Activated CD4-positive, alpha-beta T cell treated with anti-CD3 and anti-CD28 coated beads, Interleukin-2, Interleukin-6, amounts not matched to agents 100 ng/mL and 50 ng/mL, durations not matched to agents 16 hours and 8 hours (primary cell): ENCODE data around the gene CLCN5.

Source experiments
- DNase-seq: peaks from one replicate; pipeline ENCODE4 v3.0.0-alpha.2; 2020

The CLCN5 gene

DNA sequence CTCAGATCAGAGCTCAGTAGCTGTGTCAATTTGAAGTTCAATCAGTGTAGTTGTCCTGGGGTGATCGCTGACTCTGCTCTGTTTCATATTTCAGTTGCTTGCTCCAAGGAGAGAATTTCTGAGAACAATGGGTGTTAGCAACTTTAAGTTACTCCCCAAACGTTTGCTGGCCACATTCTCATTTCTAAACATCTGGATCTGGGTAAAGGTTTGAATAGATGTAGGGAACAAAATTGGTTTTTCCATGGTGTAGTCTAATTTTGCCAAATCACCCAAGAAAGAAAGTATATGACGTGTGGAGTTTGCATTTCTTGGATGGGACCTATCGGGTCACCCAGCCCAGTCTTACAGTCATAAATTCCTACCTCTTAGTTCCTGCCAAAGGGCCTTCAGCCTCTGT is 174.7 kb downstream of the CLCN5 start:
- DNase-seq = no peak

DNA sequence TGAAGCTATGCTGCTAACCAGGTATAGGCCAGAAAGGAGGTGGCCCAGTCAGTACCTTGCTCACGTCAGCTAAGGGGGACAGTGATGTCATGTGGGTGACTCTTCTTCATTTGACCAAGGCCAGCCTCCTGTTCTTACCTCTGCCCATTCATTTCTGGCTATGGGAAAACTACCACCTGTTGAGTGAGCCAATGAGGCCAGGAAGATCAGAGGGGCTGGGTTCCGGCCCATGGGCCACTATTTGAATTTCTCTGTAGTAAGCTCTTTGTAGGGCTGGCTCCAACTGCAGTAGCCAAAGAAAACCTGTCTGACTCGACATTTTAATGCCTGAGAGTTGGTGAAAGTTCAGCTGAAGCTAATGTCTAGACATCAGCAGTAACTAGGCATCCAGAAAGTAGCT is 175.8 kb downstream of the CLCN5 start:
- no peak for DNase-seq

DNA sequence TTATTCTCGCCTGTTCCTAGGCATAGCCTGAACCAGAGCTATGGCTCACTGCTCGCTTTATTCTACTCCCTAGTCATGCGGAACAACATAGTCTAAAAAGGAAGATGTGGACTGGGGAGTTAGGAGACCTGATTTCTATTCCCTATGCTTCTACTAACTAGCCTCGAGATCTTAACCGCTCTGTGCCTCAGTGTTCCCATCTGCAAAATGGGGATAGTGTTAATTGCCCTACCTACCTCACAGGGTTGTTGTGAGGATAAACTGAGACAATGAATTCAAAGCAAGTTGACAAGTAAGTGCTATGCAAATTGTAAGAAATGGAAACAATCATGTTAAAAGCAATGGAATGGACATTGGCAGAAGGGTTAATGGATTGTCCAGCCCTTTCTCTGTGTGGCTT is 176.4 kb downstream of the CLCN5 start:
- DNase-seq = no peak

DNA sequence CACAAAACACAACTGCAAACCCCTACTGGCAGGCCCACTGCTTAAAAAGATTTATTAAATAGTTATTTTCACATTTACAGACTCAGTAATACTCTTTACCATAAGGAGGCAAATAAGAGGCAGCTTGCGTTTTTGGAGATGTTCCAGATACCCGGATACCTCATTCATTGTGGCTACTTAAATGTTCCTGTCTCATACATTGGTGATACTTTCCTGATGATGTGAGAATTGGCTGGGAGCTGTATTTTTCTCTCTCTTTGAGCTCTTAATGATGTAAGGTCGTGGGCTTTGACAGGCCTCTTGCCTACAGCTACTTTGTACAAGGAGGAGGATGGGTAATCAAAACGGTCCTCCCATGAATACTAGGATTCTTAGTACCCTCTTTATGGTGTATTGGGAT is 176.9 kb downstream of the CLCN5 start:
- DNase-seq = no peak

DNA sequence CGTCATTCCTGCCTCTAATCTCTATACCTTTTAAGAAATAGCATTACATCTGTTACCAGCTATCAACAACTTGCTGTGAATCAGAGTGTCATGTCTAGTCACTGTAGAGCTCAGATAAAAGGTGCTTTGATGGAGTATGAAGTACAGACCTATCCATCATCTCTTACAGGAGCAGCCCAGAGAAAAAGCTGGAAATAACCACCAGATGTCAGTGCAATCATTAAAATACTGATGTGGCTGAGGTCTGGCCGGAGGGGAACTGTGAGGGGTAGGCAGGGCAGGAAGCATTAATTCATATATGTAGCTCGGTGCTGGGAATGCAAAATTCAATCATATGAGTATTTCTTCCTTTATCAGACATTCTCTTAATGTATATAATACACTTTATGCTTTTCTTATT is 177.8 kb downstream of the CLCN5 start:
- peak; percentile 2 for DNase-seq

DNA sequence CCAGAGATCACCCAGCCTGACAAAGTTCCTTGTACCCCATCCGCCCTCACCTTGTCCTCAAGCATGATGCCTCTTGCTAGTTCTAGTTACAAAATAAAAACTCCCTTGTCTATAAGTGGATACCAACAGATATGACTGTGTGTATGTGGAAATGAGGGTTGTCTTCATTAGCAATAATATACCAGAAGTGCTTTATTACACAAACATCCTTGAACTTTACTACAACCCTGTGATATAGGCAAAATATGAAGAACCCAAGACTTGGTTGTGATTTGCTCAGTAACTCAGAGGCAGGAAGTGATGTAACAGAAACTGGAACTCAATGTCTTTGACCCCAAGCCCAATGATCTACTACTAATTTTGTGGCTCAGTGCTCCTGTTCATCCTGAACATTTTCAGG is 180.8 kb downstream of the CLCN5 start:
- no peak for DNase-seq

DNA sequence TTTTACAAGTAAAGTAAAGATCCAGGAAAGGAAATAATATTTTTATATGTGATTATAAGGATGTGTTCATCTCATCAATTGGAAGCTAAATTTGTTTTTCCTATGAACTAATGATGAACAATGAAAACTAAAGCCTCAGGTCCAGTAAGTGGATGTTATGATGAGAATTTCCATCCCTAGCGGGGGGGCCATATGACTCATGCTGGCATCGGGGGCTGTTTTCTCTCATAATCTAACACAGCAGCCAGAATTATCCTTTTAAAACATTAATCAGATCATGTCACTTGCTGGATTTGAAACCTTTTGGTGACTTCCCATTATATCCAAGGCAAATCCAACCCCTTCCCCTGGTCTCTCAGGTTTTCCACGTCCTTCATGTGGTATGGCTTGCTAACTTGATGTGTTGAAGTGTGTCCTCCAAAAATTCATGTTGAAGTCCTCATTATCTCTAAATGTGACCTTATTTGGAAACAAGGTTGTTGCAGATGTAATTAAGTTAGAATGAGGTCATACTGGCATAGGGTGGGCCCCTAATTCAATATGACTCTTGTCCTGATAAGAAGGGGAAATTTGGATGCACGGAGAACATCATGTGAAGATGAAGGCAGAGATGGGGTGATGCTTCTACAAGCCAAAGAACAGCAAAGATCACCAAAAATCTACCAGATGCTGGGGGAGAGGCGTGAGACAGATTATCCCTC is 181.6 kb downstream of the CLCN5 start:
- no peak for DNase-seq

DNA sequence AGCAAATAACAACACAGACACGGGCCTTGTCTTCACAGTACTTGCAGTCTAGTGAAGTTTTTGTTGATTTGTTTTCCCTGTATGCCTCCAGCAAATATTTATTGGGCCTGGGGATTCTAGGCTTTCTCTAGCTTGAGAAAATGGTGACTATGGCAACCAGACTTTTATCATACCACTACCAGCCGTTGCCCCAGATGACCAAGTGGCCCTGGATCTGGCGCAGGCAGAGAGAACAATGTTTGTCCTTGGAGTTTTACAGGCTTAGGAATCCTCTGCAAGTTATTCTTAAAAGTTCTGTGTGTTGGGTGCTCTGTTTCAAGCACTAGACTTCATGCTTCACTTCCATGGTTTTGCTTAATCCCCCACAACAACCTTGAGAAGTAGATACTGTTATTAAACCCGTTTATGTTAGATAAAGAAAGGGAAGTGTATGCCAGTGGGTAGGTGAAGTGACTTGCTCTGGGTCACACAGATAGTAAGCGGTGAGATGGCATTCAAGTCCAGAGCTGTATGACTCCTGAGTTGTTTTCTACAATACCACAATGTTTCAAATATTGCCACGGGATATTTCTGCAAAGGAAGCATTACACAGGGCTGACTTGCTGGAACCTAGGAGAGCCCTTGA is 183.8 kb downstream of the CLCN5 start:
- no peak for DNase-seq

DNA sequence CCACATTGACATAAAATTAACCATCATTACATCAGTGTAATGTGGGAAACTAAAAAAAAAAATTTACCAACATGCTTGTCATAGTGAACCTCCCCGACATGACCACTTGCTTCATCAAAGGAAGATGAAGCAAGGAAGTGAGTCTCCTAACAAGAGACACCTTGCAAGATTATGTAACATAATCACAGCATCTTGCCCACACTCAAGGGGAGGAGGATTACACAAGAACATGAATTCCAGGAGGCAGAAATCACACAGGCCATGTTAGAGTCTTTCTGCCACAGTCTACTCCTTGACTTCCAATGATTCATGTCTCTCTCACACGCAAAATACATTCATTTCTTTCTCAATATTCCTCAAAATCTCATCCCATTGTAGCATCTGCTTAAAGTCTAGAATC is 185.1 kb downstream of the CLCN5 start:
- no peak for DNase-seq

DNA sequence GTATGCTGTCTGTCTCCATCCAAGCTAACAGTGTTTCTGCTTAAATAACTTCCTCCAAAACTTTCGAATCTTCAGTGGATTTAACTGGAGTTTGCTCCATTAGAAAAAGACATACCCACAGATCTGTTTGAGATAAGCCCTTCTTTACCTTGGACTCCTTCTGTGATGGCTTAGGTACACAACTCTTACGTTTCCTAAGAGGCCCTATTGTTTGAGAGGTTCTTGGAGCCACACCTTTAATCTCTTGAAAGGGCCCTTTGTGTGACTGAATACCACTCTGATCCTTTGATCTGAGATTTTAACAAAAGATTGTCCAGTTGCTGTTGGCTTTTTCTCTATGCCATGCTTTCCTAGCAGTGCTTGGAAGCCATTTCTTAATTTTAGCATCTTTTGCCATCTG is 185.9 kb downstream of the CLCN5 start:
- DNase-seq = no peak

DNA sequence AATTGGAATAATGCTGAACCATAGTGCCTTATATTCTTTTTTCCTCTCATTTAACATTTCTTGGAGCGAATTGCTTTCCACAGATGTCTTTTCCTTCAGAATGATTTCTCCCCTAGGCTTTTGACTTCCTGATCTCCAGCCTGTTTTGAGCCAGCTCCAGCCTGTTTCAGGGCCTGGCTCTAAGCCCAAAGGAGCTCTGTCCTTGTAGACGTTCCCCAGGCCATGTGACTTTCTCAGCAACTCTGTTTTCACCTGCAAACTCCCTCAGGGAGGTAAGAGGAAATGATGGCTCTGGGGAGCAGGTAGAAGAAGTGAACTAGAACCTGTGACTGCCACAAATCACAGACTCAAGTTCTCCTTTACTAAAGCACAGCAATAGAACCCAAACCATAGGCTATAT is 189.3 kb downstream of the CLCN5 start:
- no peak for DNase-seq

DNA sequence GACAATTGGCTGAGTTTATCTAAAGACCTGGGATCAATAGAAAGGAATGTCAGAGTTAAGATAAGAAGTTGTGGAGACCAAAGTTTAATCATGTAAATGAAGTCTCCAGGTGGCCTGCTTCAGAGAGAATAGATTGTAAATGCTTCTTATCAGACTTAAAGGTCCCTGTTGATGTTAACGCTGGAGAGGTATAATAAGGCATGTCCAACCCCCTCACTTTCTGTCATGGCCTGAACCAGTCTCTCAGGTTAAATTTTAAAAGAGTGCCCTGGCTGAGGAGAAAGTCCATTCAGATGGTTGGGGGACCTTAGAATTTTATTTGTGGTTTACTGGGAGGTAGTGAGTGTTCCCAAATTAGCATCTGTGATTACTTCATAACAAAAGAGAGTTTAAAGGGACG is 191.7 kb downstream of the CLCN5 start:
- no peak for DNase-seq

DNA sequence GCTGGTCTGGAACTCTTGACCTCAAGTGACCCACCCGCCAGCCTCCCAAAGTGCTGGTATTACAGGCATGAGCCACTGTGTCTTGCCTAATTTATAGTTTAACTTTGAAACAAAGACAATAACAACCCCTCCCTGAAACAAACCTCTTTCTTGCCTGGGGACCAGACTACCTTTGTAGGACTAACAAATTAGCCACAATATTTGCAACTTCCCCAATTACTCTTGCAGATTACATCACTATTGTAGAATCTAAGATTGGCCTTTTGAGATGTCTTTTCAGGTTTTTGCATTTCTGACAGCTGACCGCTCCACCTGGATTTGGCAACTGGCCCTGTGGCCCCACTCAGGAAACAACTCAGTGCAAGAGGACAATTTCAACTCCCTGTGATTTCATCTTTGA is 193.6 kb downstream of the CLCN5 start:
- DNase-seq = no peak

DNA sequence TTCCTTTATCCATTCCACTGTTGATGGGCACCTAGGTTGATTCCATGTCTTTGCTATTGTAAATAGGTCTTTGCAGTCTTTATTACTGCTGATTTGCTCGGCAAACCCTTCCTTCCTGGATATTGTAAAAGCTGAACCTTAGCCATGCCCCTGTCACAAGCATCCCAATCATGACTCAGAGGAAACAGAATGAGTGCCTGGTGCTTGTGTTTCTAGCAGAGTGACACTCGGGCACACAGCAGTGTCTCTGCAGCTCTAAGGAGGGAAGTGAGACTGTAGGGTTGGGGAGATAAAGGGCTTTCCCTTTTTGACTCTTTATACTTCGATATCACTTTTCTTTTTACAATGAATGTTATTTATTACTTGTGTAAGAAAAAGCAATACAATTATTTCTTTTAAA is 195.1 kb downstream of the CLCN5 start:
- no peak for DNase-seq

DNA sequence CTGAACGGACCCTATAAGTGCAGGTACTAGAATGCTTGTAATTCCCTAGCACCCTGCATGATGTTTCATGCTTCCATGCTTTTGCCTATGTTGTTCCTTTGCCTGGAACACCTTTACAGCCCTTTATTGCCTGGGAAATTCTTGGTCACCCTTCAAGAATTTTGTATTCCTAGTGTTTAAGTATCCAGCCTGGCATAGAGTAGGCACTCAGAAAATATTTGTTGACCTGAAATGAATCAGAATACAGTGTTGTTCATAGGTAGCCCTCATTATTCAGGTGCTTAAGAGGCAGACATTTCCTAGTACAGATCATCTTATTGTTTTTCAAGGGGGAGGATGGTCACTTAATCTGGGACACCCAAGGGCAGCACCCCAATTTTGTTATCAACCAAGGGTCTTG is 203.1 kb downstream of the CLCN5 start:
- no peak for DNase-seq

DNA sequence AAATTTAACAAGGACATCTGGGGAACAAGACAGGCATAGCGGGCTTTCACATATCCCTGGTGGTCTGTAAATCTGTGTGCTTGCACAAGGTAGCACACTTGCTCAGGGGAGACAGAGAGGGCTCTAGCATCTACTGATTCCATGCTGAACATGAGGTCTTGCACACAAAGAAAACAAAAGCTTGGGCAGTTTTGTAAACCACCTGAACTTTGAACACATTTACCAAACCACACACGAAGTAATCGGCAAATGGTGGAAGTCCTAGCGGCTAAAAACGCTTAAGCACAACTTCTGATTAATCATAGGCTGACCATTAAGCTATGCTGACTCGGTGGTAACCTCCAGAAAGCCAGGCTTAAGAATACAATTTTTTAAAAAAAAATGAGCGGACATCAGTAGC is 225.6 kb downstream of the CLCN5 start:
- no peak for DNase-seq
